Caki2 (cell line): ENCODE results near the gene RMDN2. TPM values are rescaled to one million over a fixed set of nuclear protein-coding genes. Genes with fewer than 3 reads are reported as not detected.
"Not testable (repeated sequence)": the region's sequence is repeated elsewhere in the genome, so short reads cannot be mapped to it uniquely, and the experiment has no call there.

Source experiments
- DNase-seq: peaks from one replicate; pipeline ENCODE4 v3.0.0-alpha.2; 2015; ENCODE audit warnings: low read depth
- in situ Hi-C: cut with HindIII; loops from 2 replicates; pipeline ENCODE4 v1.10.0; 2016; ENCODE audit warnings: low sequenced_read_pairs, low pct_unique_long_range_greater_than_20kb, mixed read lengths
- total RNA-seq: library from RNA; depleted of rRNA; stranded (reverse); fragments of >200 nt; shearing (Covaris generic); gene quantifications from 2 replicates; pipeline ENCODE4 v1.2.3, GENCODE V29; 2014; ENCODE audit warnings: low replicate concordance

The RMDN2 gene
- total RNA-seq, 1 experiment from 2014 or later, result 4.8 TPM

GRCh38 chr2:37920570-37920969, 4.5 kb upstream of the RMDN2 start:
- no peak for DNase-seq
- in situ Hi-C loops, result no loop called here

GRCh38 chr2:37921781-37922180, 3.3 kb upstream of the RMDN2 start:
- in situ Hi-C loops, result no loop called here
- no peak for DNase-seq

GRCh38 chr2:37923308-37924055, 1.6 kb upstream of the RMDN2 start:
- in situ Hi-C loops, result no loop called here

GRCh38 chr2:37926635-37927034, 1.5 kb downstream of the RMDN2 start:
- in situ Hi-C loops, result no loop called here
- DNase-seq, result no peak

More at GRCh38 chr2:37923308-37924055, 1.6 kb upstream of the RMDN2 start:
- DNase-seq, result no peak

- no peak for DNase-seq
- in situ Hi-C loops, result no loop called here
These were observed 3.3 kb downstream of the RMDN2 start for GRCh38 chr2:37928377-37928776.

- DNase-seq, in situ Hi-C loops: not testable (repeated sequence)
These were observed 5.3 kb downstream of the RMDN2 start for GRCh38 chr2:37930392-37930791.

GRCh38 chr2:37932873-37933272, 7.8 kb downstream of the RMDN2 start:
- in situ Hi-C loops, DNase-seq: not testable (repeated sequence)

- no peak for DNase-seq
- in situ Hi-C loops, result no loop called here
These were observed 9.8 kb downstream of the RMDN2 start for GRCh38 chr2:37934591-37935513.

GRCh38 chr2:37937568-37937967, 12.5 kb downstream of the RMDN2 start:
- DNase-seq, in situ Hi-C loops: not testable (repeated sequence)

- not testable (repeated sequence) for DNase-seq
These were observed 16.2 kb downstream of the RMDN2 start for GRCh38 chr2:37941267-37941666.

GRCh38 chr2:37944268-37944667, 19.2 kb downstream of the RMDN2 start:
- DNase-seq, result no peak
- in situ Hi-C loops, result no loop called here

More at GRCh38 chr2:37941267-37941666, 16.2 kb downstream of the RMDN2 start:
- in situ Hi-C loops, result not testable (repeated sequence)

- in situ Hi-C loops, result no loop called here
- DNase-seq, result no peak
These were observed 22.2 kb downstream of the RMDN2 start for GRCh38 chr2:37947306-37947705.

GRCh38 chr2:37962018-37962739, 37.1 kb downstream of the RMDN2 start:
- DNase-seq, in situ Hi-C loops: not testable (repeated sequence)

- DNase-seq, in situ Hi-C loops: not testable (repeated sequence)
These were observed 37.6 kb downstream of the RMDN2 start for GRCh38 chr2:37962740-37963121.

GRCh38 chr2:37963901-37964300, 38.8 kb downstream of the RMDN2 start:
- in situ Hi-C loops, DNase-seq: not testable (repeated sequence)

GRCh38 chr2:37966326-37966725, 41.2 kb downstream of the RMDN2 start:
- no peak for DNase-seq
- in situ Hi-C loops, result no loop called here

GRCh38 chr2:37969731-37970130, 44.6 kb downstream of the RMDN2 start:
- in situ Hi-C loops, result no loop called here
- no peak for DNase-seq

- DNase-seq, result no peak
- in situ Hi-C loops, result no loop called here
These were observed 46.9 kb downstream of the RMDN2 start for GRCh38 chr2:37971971-37972370.
